ENCODE data around the gene PPFIA2.

Gene PPFIA2

DNA sequence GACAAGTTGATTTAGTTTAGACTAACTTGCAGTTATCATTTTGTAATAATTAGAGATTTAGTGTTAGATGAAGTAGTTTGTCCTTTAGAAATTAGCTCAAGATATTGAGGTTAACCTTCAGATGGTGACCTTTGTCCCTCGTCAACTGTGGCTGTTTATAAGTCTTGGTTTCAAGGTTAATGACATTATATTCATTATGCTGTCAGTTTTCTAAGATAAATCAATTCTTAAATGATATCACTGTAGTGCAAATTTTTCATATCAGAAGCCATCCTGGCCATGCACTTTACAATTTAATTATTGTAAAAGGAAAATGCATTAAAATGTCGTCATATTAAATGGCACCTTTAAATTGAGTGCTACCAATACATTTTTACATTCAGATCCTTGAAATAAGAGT, 19.6 kb upstream of the PPFIA2 start:
- DNase-seq (ENCODE audit: low read depth): no peak
- no peak overlapping the region for H3K4me3 ChIP-seq (ENCODE audit: low read depth, low read length)
- TF ChIP-seq, protein P1, sequence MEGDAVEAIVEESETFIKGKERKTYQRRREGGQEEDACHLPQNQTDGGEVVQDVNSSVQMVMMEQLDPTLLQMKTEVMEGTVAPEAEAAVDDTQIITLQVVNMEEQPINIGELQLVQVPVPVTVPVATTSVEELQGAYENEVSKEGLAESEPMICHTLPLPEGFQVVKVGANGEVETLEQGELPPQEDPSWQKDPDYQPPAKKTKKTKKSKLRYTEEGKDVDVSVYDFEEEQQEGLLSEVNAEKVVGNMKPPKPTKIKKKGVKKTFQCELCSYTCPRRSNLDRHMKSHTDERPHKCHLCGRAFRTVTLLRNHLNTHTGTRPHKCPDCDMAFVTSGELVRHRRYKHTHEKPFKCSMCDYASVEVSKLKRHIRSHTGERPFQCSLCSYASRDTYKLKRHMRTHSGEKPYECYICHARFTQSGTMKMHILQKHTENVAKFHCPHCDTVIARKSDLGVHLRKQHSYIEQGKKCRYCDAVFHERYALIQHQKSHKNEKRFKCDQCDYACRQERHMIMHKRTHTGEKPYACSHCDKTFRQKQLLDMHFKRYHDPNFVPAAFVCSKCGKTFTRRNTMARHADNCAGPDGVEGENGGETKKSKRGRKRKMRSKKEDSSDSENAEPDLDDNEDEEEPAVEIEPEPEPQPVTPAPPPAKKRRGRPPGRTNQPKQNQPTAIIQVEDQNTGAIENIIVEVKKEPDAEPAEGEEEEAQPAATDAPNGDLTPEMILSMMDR (conservative IDR thresholded peaks at IDR 0.05; ENCODE audit: low read depth, low read length): no peak

DNA sequence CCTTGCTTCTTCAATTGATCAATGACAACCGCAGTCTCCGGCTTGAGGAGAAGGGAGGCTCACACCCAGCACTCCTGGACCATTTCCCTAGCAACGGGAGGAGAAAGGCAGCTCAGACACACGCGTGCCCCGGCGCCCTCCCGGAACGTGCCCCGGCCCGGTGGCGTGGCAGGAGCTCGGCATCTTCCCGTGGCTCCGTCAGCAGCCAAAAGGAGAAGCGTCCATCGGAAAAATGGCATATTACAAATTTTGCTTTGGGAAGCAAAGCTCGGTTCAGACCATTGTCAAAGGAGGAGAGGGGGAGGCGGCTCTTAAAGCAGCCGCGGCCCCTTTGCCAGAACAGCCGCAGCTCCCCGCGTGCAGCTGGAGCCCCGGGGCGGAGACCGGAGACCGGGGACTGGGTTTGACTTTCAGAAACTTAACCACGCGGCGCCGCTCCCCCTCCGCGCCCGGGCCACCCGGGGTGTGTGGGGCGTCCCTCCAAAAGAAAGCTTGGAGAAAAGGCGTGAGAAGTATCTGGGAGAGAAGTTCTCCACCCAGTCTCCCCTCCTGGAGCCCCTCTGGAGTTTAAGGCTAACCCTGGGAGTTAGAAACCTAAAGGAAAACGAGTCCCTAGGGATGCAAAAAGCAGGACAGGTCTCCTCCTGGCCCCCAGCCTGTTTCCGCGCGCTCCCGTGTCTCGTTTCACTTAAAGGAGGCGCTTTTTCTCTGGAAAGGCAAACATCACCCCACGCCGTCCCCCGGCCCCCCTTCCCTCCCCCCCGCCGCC, 545 bp downstream of the PPFIA2 start:
- DNase-seq (ENCODE audit: low read depth): peak; percentile 41
- H3K4me3 ChIP-seq (ENCODE audit: low read depth, low read length): peak overlapping the region; percentile 50
- TF ChIP-seq, protein P1 (conservative IDR thresholded peaks at IDR 0.05; ENCODE audit: low read depth, low read length): no peak

DNA sequence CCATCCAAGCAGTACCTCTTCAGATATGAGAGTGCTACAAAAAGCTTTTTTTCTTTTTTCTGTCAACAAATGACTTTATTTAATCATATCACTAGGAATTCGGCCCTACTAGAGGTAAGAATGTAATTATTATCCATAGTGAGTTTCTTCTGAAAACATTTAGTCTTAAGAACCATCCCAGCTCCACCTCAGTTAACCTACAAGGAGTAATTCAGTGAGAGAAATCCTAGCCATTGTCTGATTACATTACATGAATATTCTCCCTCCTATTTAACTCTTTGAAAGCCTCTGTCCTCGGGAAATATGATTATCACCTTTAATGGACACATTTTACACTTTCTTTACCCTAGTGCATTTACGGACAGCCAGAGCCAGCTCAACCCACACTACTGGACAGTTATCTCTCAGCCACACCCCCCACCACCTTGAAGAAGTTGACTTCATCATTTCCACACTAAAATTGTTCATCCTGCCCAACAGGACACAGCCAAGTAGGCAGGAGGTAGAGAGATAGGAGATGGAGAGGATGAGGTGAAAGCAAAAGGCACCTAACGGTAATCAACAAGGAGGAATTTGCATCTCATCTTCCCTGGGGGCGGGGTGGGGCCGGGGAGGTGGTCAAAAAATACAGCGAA, 1.3 kb downstream of the PPFIA2 start:
- no peak overlapping the region for H3K4me3 ChIP-seq (ENCODE audit: low read depth, low read length)
- TF ChIP-seq, protein P1 (conservative IDR thresholded peaks at IDR 0.05; ENCODE audit: low read depth, low read length): no peak
- DNase-seq (ENCODE audit: low read depth): no peak

DNA sequence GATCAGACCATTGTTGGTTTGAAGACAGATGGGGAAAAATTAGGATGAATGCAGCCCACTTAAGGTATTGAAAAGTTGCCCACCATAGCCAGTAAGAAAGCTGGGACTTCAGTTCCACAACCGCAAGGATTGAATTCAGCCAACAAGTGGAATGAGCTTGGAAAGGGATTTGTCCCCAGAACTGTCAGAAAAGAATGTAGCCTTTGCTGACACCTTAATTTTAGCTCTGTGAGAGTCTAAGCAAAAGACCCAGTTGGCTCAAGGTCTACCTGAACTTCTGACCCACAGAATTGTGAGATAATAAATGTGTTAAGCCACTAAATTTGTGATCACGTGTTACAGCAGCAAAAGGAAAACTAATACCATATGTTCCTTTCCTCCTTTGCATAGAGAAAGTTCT, 29.4 kb downstream of the PPFIA2 start:
- TF ChIP-seq, protein P1 (conservative IDR thresholded peaks at IDR 0.05; ENCODE audit: low read depth, low read length): no peak
- no peak overlapping the region for H3K4me3 ChIP-seq (ENCODE audit: low read depth, low read length)
- DNase-seq (ENCODE audit: low read depth): no peak

DNA sequence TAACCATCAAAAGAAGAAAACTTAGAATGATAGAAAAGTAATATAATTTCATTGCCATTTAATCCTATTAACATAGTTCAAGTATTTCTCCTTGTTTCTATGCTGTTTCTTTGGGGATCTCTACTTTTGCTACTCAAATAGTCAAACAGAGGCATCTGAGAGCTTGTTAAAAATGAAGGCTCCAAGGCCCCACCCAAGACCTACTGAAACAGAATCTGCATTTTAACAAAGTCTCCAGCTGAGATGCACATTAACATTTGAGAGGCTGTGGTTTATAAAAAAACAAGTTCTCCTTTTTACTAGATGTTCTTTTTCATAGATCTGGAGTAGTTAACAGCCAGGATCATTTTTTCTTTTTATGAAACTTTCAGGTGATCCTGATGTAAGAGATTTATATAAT, 31.8 kb downstream of the PPFIA2 start:
- TF ChIP-seq, protein P1 (conservative IDR thresholded peaks at IDR 0.05; ENCODE audit: low read depth, low read length): no peak

DNA sequence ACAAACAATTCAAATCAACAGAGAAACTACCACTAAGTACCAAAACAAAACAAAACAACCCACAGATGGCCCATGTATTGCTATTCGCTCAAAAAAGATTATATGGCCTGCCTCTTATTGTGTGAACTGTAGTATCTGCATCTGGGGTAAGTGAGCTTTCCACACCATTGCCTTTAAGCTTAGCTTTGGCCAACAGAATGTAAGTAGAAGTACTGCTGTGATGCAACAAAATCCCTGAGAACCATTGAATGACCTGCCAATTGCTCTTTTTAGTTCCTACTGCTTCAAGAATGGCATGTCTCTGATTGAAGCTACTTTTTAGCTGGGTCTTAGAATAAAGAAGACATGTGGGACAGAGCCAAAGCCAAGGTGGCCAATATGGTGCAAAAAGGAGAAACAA, 32.5 kb downstream of the PPFIA2 start:
- no peak overlapping the region for H3K4me3 ChIP-seq (ENCODE audit: low read depth, low read length)
- TF ChIP-seq, protein P1 (conservative IDR thresholded peaks at IDR 0.05; ENCODE audit: low read depth, low read length): no peak
- no peak for DNase-seq (ENCODE audit: low read depth)

More for the DNA sequence above, 31.8 kb downstream of the PPFIA2 start:
- no peak overlapping the region for H3K4me3 ChIP-seq (ENCODE audit: low read depth, low read length)
- no peak for DNase-seq (ENCODE audit: low read depth)

DNA sequence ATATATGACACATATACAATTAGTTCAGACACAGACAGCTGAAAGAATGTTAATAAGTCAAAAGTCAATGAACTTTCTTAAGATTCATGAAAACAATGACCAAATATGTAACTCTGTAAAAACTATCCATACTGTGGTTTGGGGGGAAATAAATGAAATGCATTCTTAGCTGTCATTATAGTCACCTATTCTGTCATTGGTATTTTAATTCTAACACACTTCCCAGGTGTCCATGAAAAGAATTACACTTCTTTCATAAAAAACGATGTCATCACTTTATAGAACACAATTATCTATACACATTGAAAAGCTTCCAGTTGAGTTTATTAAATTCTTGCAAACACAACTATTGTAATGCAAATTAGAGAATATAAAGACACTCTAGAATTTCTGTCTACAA, 35.8 kb downstream of the PPFIA2 start:
- TF ChIP-seq, protein P1 (conservative IDR thresholded peaks at IDR 0.05; ENCODE audit: low read depth, low read length): no peak
- no peak overlapping the region for H3K4me3 ChIP-seq (ENCODE audit: low read depth, low read length)
- no peak for DNase-seq (ENCODE audit: low read depth)

Data from choroid plexus epithelial cell (primary cell).